ENCODE results near the gene NPR3.

NPR3 gene, protein sequence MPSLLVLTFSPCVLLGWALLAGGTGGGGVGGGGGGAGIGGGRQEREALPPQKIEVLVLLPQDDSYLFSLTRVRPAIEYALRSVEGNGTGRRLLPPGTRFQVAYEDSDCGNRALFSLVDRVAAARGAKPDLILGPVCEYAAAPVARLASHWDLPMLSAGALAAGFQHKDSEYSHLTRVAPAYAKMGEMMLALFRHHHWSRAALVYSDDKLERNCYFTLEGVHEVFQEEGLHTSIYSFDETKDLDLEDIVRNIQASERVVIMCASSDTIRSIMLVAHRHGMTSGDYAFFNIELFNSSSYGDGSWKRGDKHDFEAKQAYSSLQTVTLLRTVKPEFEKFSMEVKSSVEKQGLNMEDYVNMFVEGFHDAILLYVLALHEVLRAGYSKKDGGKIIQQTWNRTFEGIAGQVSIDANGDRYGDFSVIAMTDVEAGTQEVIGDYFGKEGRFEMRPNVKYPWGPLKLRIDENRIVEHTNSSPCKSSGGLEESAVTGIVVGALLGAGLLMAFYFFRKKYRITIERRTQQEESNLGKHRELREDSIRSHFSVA

DNA sequence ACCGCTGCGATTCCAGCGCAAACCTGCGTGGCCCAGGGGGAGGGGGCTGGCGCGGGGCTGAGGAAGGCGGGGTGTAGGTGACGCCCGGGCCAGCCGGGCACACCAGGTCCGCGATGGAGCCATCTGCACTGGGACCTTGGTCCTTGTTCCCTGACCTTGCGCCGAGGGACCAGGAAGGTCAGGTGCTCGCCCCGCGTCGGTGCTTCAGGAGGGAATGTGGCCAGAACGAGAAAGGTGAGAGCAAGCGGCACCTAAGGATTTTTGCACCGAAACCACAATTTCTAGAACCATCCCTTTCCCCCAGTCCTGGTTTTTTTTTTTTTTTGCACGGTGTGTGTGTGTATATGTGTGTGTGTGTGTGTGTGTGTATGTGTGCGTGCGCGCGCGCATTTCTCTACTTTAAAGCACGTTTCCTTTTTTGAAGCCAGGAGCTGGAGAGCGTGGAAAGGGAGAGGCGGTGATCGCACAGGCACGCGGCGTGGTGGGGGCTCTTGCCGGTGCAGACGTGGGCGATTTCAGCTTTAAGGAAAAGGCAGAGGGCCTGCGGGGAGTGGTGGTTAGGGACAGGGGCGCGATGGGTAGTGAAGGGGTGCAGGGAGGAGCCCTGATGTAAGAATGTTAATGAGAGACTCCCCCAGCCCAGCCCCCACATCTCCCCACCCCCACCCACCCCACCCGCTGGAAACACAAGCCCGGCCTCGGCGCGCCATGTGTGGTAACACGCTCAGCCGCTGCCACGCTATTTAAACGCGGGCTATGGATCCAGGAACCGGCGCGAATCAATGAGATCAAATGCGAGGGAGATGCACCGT lies at the start of gene NPR3:
TSS of gene NPR3 (plus strand) at position 772 of the 812 bp plus-strand sequence. CDS start 456 bp downstream, outside the sequence.
- DNase-seq: no peak

DNA sequence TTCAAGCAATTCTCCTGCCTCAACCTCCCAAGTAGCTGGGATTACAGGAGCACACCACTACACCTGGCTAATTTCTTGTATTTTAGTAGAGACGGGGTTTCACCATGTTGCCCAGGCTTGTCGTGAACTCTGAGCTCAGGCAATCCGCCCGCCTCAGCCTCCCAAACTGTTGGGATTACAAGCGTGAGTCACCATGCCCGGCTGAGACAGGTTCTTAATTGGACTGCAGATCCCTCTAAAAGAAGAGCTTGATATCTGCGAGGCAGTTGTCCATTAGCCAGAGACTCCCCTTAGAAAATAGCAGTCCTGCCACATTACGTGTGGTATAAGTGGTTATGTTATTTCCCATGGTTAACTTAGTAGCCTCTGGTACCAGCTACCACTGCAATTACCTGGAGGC lies 46.6 kb upstream of the NPR3 start:
- DNase-seq: no peak

DNA sequence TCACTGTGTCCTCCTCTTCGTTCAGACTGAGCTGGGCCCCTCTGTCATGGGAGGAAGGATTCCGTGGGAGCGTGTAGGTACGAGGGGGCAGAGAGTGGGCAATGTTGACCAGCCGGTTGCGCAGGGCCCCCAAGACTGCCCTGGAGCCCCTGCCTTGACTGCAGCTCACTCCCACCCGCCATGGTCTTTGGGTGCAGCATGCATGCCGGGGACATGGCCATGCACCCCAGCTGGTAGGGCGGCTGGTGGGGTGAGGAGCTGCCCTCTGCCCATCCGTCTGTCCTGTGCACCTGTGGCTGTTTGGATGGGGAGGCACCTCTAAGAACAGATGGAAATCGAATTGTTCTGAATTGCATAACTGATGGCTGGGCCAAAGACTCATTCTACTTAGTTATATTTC lies 42.6 kb upstream of the NPR3 start:
- DNase-seq: no peak

DNA sequence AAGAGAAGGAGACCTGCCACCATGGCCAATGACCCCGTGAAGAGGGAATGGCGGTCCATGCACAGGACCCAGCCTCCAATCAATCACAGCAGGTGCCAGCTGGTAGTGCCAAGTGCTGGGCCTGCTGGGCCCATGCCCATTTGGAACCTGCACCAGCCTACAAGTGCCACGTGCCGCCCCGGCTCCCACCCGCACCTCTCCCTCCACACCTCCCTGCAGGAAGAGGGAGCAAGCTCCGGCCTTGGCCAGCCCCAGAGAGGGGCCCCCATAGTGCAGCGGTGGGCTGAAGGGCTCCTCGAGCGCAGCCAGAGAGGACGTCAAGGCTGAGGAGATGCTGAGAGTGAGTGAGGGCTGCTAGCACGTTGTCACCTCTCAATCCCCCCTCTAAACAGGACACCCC lies 37.8 kb upstream of the NPR3 start:
- no peak for DNase-seq

DNA sequence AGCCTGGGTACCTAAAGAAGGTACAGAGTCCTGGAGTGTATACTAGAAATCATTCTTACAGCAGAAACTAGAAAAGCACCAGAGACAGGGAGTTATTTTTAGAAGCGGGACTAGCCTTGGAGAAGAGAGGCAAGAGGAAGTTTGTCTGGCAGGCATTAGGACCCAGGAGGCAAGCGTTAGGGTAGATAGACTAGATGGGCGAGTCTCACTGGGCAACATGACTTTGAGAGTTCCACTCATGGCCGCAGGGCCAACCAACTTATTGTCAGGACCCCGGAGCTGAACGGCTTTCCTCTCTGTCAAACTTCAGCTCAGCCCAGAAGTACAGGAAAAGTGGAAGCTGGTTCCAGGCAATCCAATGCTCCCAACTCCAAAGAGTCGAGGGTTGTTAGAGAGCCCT lies 34.1 kb upstream of the NPR3 start:
- no peak for DNase-seq

DNA sequence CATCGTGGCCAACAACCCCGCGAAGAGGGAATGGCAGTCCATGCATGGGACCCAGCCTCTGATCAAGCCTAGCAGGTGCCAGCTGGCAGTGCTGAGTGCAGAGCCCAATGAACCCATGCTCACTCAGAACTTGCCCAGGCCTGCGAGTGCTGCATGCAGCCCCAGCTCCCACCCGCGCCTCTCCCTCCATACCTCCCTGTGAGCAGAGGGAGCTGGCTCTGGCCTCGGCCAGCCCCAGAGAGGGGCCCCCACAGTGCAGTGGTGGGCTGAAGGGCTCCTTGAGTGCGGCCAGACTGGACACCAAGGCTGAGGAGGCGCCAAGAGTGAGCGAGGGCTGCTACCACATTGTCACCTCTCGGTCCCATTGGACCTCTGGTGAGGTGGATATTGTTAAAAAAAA lies 32.6 kb upstream of the NPR3 start:
- DNase-seq: no peak

DNA sequence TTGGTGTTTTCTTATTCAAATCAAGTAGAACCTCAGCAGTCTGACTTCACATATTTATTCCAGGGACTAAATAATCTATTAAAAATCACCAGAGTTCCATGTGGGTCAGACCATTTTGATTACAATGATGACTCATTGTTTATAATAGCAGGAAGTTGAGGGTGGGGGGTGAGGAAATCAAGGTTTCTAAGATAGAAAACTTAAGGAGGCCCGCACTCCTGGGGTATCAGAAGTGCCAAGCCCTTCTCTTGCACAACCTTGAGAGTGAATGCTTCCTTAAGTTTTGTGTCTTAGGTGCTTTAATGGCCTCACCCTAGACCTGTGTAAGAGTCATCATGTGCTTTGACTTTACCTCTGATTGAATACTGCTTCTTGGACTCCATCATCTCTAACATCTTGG lies 31.9 kb upstream of the NPR3 start:
- DNase-seq: no peak

DNA sequence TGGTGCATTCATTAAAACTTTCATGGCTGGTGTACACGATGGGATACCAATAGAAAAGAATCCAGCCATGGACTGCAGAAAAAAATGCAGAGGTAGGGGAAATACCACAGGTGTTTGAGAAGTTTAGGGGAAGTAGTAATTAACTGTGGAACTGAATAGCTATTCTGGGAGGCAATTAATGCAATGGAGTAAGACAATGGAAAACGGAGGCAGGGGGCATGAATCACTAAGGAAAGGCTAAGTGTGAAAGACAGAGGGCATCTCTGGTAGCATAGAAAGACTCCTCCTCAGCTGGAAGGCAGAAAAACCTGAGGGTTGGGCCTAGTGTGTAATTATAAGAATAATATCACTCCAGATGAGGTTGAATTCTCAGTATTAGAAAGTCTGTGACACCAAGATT lies 30.9 kb upstream of the NPR3 start:
- no peak for DNase-seq

DNA sequence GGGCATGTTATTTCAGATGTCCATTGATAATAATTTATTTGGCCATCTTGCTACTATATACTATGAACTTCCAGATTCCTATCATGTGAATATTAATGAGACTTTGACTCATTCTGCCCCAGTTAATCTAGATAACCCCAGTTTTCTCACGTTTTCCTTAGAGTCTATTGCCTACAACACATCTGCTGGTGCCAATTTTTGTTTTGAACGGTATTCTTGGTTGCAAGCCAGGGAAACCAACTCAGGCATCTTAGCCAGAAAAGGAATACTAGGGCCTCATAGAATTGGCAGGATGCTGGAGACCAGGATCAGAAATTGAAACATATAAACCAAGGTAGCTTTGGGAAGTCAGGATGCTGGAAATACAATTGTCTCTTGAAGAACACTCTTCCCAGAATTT lies 28.0 kb upstream of the NPR3 start:
- DNase-seq: no peak

DNA sequence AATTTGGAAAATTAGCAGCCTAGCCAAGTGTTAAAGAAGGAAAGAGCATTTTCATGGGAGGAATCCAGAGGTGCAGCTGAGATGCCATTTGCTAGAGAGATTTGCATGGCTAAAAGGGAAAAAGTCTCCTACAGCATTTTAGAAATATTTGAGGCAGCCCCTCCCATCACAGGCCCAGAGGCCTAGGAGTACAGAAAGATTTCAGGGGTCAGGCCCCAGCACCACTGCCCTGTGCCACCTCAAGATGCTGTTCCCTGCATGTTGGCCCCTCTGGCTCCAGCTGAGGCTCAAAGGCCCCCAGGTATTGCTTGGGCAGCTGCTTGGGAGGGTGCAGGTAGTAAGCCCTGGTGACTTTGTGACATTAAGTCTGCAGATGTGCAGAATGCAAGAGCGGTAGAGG lies 26.9 kb upstream of the NPR3 start:
- no peak for DNase-seq

DNA sequence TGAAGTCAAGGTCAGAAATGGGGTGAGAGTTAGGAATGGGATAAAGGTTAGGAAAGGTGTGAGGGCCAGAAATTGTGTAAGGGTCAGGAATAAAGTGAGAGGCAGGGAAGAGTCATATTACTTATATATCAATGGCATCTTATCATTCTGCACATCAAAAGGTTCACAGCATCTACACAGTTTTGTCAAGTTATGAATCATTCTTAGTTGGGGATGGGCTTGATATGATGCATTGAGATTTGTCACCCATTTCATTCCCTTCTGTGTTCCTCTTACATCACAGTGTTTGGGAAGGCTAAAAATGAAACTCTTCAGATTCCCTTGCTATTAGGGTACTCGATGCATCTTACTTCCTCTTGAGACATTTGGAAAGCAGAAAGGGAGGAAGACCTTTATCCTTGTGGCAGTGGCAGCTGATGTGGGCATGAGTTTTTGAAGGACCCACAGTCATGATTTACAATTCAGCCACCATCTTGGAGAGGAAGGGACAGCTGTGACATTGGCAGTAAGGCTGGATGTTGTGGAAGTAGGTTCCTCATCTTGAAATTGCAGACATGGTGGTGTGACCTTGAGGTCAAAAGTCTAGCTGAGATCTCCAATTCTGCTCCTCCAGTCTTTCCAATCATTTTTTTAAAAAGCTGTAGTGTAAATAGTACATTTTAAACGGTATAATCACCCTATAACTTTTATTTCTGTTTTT lies 24.2 kb upstream of the NPR3 start:
- no peak for DNase-seq

DNA sequence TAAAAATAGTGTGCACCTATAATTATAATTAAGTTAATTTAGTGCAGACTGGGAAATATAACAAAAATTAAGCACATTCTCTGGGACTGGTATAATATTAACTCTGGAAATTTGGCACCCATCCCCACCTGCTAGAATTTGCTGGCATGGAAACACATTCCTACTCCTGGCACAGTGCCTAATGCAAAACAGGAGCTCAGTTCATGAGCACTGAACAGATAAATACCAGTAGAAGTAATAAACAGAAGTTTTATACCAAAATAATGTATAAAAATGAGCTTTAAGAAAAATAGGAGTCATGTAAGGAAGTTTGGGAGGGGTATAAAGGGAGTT lies 23.7 kb upstream of the NPR3 start:
- peak; percentile 18 for DNase-seq

DNA sequence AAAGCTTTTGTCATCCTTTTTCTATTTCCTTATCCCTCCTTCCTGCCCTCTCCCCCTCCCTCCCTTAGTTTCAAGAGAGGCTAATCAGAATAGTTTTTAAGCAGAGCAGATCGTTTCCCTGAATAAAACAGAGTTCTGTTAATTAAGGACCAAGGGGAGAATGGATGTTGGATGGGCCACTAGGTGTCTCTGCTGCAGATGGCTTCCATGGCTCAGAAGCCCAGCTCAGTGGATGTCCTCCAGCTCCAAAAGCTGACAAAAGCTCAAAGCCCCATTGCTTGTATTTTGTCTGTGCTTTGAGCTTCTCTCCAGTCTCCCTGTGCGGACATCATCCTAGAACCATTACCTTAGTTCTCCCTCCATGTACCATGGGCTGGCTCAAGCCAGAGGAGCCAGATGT lies 21.0 kb upstream of the NPR3 start:
- no peak for DNase-seq

DNA sequence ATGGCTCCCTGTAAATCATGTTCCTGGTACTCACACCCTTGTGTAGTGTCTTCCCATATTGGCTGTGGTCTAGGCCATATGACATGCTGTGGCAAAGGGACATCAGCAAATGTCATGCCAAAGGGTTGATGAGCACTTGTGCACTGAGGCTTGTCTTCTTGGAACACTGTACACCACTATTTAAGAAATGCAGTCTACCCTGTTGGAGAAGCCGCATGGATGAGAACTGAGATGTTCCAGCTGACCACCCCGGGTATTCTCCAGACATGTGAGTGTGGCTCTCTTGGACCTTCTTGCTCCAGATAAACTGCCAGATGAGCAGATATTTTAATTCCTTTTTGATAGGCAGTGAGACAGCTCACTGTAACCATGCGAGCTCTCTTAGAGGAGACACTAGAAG lies 20.5 kb upstream of the NPR3 start:
- DNase-seq: no peak

DNA sequence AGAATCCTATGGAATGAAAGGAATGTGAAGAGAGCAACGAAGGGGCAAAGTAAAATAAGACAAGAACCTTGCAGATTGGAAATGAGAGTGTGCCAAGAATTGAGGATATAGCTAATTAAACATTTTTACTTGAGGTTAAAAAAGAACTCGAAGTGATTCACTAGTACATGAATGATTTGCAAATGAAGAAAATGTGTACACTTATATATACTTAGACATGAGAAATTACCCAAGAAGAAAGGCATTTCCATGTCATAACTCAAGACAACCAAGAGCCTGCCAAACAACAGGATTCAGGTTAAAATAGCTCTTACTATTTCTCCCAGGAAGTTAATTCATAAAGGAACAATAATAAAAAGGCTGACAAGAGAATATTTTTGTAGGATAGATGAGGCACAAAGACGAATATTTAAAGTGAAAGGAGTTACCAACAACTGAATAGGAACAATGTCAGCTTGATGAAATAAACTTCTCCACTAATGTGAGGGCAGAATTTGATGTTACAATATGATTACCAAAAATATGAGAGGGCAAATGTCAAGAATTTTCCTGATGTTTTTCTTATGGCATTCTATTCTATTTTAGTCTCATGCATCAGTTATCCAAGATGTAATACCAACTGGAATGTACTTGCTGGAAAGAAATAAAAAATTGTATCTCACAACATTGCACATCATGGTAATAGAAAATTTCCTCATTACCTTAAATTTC lies 18.9 kb upstream of the NPR3 start:
- no peak for DNase-seq

DNA sequence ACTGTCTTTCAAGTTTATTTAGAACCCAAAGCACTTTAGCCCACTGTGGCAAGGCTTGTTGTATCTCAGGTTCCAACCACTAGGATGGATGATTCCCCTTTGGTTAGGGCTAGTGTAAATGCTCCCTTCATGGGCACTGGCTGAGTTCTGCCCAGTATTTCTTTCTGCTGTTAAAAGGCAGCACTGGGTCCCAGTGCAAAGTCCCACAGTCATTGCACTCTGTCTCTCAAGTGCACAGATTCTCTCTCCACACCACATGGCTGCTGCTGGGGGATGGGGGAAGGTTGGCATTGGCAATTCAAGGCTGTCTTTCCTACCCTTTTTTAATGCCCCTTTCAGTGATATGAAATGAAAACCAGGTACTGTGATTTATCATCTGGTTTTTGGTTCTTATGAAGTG lies 7.2 kb upstream of the NPR3 start:
- no peak for DNase-seq

DNA sequence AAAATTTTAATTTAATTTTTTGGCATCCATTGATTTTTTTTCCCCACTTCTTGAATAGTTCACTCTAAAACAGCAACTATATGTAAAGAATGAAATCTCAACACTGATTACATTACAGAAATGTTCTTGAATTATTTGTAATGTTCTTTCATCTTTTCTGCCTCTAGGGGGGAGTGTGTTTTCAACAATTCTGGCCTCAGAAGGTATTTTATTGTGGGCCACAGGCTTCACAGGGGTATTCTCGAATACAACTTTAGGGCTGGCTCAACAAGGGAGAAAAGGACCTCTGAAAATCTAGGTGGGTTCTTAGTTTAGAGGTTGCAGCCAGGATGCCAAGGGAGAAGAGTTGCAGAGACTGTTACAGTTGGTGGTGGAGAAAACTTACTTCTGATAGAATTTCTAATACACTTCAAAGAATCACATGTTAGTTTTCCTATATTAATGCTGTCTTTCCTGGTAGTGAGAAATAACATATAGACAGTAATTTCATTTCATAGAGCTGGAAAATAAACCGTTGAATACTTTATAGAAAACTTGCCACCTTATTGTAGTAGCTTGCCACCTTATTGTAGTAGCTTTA lies 3.6 kb upstream of the NPR3 start:
- no peak for DNase-seq

DNA sequence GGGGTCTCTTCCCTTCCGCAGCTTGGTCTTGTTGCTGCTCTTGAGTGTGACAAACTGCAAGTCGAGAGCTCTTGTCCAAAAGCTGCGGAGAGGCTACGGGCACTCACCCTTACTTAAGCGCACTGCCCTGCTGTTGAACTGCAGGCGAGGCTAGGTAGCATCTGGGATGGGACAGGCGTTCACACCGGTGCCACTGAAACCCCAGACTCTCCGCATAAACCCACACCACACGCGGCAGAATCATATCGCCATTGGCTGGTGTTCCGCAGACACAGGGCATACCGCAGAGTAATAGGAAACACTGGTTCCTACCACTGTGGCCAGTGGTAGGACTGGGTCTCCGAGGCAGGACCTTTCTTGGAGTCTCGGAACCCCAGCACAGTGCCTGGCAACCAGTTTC lies 2.2 kb upstream of the NPR3 start:
- no peak for DNase-seq

DNA sequence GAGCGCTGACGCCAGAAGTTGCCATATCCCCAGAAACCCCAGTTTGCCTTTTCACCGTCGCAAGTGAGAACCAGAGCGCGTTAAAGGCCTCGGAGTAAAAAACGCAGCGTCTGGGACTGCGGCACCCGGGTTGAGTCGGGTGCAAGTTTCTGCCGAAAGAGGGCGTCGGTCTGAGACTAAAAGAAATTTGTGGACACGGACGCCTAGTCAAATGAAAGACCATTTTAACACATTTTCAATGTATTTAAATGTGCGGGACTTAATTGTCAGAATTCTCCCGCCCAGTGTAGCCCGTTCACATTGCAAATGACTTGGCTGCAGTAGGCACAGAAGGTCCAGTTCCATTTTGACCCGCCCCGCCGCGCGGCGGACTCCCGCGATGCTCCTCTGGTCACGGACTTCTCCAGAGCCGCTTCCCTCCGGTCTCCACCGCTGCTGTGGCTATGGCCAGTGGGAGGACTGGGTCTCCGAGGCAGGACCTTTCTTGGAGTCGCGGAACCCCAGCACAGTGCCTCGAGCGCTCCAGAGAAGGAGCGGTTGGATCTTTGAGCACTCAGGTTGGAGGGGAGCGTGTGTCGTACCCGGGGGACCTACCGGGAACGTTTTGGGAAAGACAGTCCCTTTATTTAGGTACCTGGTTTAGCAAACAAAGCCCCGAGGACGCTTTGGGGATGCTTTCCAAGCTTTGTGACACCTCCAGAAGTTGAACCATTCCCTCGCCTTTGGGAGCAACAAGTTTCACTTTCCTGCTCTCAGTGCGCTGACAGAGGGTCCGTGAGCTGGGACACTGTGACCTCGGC lies 1.2 kb upstream of the NPR3 start:
- DNase-seq: peak; percentile 25

DNA sequence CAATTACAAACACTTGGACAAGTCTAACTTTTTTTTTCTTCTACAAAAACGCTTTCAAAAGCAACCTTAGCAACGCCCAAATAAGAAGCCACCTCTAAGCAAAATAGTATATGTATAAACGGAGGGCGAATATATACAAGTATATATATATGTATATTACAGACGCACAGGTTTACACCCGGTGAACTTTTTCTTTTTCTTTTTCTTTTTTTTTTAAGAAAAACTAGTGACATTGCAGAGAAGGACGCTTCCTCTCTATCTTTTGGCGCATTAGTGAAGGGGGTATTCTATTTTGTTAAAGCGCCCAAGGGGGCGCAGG lies 200 bp downstream of the NPR3 start:
- no peak for DNase-seq

DNA sequence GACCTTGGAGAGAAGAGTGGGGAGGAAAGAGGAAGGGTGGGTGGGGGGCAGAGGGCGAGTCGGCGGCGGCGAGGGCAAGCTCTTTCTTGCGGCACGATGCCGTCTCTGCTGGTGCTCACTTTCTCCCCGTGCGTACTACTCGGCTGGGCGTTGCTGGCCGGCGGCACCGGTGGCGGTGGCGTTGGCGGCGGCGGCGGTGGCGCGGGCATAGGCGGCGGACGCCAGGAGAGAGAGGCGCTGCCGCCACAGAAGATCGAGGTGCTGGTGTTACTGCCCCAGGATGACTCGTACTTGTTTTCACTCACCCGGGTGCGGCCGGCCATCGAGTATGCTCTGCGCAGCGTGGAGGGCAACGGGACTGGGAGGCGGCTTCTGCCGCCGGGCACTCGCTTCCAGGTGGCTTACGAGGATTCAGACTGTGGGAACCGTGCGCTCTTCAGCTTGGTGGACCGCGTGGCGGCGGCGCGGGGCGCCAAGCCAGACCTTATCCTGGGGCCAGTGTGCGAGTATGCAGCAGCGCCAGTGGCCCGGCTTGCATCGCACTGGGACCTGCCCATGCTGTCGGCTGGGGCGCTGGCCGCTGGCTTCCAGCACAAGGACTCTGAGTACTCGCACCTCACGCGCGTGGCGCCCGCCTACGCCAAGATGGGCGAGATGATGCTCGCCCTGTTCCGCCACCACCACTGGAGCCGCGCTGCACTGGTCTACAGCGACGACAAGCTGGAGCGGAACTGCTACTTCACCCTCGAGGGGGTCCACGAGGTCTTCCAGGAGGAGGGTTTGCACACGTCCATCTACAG lies 760 bp downstream of the NPR3 start:
- DNase-seq: no peak

Measured in NCI-H2171 (cell line).